GM12864 (cell line): ENCODE results near the gene MFSD2A.

Source experiments
- DNase-seq: peaks from one replicate; pipeline ENCODE4 v3.0.0-alpha.2; 2011; ENCODE audit warnings: low read depth
- H3K4me3 ChIP-seq: 2 replicates; pipeline ENCODE4 v1.5.1; 2011; ENCODE audit warnings: mild to moderate bottlenecking, low read depth, low read length, control low read depth
- TF ChIP-seq, protein P1 (sequence below): IDR thresholded peaks from 2 replicates; pipeline ENCODE4 v1.5.1; 2011; ENCODE audit warnings: low read depth, mild to moderate bottlenecking, moderate library complexity, low read length, control low read depth, inconsistent platforms; ENCODE audit errors: missing control alignments

MFSD2A gene

DNA sequence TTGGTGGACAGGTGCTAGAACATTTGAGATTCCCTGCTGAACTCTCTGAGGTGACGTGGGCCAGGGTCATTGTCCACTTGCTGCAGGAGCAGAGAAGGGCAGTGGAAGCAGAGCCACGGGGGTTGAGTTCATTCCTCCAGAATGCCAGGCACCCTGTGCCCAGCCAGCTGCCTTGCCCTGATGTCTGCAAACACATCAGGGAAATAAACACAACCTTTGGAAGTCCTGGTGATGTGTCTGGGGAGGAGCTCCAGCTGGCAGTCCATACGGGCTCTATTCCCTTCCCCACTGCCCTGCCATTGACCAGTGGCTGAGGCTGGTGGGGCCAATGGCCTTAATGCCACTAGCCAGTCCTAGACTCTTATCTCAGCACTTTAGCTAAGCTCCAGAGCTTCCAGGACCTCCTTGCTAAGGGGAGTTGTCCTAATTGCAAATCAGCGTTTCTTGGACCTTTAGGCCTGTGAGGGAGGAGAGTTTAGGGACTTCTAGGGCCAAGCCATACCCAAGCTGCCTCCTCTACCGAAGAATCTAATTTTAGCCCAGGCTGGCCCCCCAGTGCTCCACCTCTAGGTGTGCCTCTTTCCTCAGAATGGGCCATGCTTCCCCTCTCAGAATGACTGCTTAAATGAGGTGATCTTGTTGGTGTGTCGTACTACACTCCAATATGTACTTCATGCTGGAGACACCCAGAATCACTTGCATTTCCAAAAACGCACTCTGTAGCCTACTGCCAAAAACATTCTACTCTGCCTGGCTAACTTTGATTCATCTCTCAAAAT is 25.9 kb upstream of the MFSD2A start:
- DNase-seq = no peak
- TF ChIP-seq, protein P1, sequence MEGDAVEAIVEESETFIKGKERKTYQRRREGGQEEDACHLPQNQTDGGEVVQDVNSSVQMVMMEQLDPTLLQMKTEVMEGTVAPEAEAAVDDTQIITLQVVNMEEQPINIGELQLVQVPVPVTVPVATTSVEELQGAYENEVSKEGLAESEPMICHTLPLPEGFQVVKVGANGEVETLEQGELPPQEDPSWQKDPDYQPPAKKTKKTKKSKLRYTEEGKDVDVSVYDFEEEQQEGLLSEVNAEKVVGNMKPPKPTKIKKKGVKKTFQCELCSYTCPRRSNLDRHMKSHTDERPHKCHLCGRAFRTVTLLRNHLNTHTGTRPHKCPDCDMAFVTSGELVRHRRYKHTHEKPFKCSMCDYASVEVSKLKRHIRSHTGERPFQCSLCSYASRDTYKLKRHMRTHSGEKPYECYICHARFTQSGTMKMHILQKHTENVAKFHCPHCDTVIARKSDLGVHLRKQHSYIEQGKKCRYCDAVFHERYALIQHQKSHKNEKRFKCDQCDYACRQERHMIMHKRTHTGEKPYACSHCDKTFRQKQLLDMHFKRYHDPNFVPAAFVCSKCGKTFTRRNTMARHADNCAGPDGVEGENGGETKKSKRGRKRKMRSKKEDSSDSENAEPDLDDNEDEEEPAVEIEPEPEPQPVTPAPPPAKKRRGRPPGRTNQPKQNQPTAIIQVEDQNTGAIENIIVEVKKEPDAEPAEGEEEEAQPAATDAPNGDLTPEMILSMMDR = no peak
- H3K4me3 ChIP-seq = no peak overlapping the region

DNA sequence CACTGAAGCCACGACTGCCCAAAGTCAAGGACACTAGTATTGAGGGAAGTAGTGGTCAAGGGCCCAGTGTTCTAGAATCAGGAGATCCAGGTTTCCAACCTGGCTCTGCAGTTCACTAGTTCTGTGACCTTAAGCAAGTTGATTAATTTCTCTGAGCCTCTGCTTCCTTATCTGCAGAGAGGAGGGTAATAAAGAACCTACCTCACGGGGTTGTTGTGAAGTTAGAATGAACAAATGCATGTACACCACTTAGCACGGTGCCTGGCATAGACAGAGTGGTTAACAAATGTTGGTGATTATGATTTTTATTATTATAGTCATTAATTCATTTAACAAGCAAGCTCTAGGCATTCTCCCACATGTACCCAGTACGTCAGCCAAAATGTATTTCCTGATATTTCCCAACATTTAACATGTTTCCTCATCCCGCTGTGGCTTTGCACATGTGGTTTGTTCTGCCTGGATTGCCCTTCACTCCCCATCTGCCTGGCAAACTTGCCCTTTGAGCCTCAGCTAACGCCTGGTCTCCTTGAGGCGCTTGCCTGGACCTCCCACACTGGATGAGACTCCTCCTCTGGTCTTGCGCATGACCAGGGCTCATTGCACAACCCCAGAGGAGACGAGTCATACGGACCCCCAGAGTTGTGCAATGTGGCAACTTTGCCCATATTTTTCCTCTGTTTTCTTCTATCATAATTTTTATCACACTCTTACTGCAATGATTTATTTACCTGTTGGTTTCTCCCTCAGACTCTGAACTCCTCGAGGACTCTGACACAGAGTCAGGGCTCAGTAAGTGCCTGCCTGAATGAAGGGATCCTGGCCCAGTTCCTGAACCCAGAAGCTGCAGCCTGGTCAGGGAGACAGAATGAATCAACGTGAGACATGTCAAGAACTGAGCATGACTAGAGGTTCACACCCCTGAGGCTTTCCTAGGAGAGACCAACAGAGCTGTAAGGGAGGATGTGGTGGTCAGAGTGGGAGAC is 20.7 kb upstream of the MFSD2A start:
- DNase-seq = no peak
- no peak overlapping the region for H3K4me3 ChIP-seq
- TF ChIP-seq, protein P1 = no peak

DNA sequence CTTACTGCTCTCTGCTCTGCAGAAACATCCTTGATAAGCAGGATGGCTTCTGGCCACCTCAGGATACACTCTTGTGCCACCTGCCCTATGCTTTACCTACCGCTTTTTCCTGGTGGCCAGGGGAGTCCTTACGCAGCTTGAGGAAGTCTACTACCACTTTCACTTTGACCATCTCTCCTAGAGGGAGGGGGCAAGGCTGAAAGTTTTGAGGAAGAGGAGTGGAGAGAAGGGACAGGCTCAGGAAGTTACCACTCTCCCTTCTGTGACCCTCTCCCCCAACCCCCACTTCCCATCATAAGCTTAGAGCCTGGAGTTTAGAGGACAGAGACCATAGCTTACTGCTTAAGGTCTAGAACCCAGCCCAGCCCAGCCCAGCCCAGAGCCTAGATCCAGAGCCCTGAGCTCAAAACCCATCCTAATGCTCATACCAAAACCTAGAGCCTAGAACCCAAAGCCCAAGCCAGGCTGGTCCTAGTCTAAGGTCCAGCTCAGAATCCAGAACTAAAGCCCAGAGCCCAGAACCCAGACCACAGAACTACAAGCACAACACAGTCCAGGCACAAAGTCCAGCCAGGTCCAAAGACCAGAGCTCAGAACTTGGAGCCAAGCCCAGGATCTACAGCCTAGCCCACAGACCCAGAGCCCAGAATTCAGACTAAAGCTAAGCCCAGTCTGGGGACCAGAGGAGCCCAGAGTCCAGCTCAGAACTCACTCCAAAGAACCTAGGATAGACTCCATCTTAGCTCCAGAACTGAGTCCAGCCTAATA is 18.0 kb upstream of the MFSD2A start:
- no peak for DNase-seq
- H3K4me3 ChIP-seq = no peak overlapping the region
- TF ChIP-seq, protein P1 = no peak

DNA sequence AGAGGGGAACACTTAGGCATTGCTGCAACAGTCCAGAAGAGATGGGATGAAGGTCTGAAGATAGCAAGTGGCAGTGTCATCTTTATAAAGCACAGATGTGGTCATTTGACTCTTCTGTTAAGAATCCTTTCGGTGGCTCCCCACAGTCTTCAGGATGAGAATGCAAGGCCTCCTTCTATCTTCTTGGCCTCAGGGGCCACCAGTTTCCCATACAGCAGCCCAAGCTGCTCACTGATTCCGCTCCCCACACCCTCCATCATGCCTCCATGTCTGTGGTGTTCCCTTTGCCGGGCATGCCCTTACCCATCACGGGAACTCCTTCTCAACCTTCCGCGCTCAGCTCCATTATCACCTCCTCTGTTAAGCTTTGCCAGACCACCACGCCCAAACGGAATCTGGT is 16.1 kb upstream of the MFSD2A start:
- DNase-seq = no peak
- TF ChIP-seq, protein P1 = no peak
- no peak overlapping the region for H3K4me3 ChIP-seq

DNA sequence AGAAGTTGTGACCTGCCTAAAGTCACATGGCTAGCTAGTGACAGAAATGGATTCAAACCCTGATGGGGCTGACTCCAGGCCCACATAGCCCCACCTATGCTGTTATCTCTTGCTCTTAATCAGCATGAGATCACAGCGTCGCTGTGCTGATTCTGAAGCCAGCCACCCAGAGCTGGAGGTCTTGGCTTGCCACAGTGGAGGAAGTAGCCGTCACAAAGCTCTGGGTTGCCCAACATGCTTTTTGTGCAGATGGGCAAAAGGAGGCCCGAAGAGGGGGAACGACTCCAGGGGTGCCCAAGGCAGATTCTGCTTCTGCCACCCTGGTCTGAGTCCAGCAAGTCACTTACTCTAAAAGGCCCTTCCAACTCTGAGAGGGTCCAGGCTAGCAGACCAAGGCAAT is 14.7 kb upstream of the MFSD2A start:
- TF ChIP-seq, protein P1 = no peak
- no peak overlapping the region for H3K4me3 ChIP-seq
- no peak for DNase-seq

DNA sequence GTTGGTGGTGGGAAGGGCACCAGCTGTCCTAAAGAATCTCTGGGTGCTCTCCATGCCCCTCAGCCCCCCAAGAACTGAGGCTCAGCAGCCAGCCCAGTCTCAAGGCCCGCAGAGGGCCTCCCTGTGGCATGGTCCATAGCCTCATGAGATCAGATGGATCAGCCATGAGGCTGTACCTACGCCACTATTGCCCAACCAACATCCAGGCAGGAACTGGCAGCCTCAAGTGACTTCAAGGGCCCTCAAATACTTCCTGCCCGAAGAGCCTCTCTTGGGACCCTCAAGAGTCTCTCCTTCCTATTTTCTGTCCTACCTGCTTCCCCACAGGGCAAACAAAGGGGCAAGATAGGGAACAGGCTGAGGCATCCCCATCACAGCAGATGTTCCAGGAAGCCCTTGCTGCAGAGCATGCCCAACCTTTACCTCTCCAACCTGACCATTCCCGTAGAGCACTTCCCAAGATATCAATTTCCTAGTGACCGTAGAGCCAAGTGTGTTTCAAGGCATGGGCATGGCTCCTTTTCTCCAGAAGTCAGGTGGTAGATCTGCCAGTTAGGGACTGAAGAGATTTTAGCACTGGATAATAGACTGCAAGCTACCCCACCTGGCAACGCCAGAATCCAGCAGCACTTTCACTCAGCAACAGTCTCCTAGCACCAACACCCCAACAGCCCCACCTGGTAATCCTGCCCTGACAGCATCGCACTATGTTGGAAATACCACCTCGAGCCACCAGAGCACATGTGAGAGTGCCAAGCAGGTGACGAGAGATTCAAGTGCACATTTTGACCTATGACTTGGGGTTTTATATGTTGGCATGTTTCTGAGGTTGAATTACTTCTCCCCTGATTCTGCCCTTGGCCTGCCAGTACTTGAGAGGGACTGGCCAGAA is 13.7 kb upstream of the MFSD2A start:
- TF ChIP-seq, protein P1 = no peak
- no peak for DNase-seq
- no peak overlapping the region for H3K4me3 ChIP-seq
